Jurkat, Clone E6-1 (cell line): Measurements from ENCODE around the gene GNL1.
"Not testable (repeated sequence)": the region's sequence is repeated elsewhere in the genome, so short reads cannot be mapped to it uniquely, and the experiment has no call there.

Experiments used
- DNase-seq: peaks from one replicate; pipeline ENCODE4 v3.0.0-alpha.2; 2011; ENCODE audit warnings: low read depth, low spot score
- H3K4me3 ChIP-seq: 2 replicates; pipeline ENCODE4 v1.5.1; 2011; ENCODE audit warnings: mild to moderate bottlenecking, low read length, control low read depth, moderate library complexity

GNL1 gene

GRCh38 chr6:30508890-30509736 is 47.2 kb downstream of the GNL1 start:
- H3K4me3 ChIP-seq: peak overlapping the region; percentile 27
- DNase-seq: peak; percentile 91

GRCh38 chr6:30507849-30508827 is 48.2 kb downstream of the GNL1 start:
- H3K4me3 ChIP-seq: no peak overlapping the region

GRCh38 chr6:30500421-30501355 is 55.6 kb downstream of the GNL1 start:
- no peak overlapping the region for H3K4me3 ChIP-seq
- no peak for DNase-seq

More at GRCh38 chr6:30507849-30508827, 48.2 kb downstream of the GNL1 start:
- no peak for DNase-seq

GRCh38 chr6:30498705-30499104 is 57.6 kb downstream of the GNL1 start:
- not testable (repeated sequence) for H3K4me3 ChIP-seq, DNase-seq

GRCh38 chr6:30497714-30498113 is 58.6 kb downstream of the GNL1 start:
- no peak for DNase-seq

GRCh38 chr6:30497261-30497599 is 59.1 kb downstream of the GNL1 start:
- not testable (repeated sequence) for DNase-seq, H3K4me3 ChIP-seq

More at GRCh38 chr6:30497714-30498113, 58.6 kb downstream of the GNL1 start:
- H3K4me3 ChIP-seq: no peak overlapping the region

- H3K4me3 ChIP-seq: no peak overlapping the region
- no peak for DNase-seq
Measured at GRCh38 chr6:30495993-30496392, 60.3 kb downstream of the GNL1 start.

GRCh38 chr6:30495060-30495459 is 61.2 kb downstream of the GNL1 start:
- H3K4me3 ChIP-seq, DNase-seq: not testable (repeated sequence)

- DNase-seq: no peak
- no peak overlapping the region for H3K4me3 ChIP-seq
Measured at GRCh38 chr6:30494291-30494861, 61.9 kb downstream of the GNL1 start.

- DNase-seq: no peak
- H3K4me3 ChIP-seq: no peak overlapping the region
Measured at GRCh38 chr6:30493643-30494250, 62.5 kb downstream of the GNL1 start.

- no peak for DNase-seq
- no peak overlapping the region for H3K4me3 ChIP-seq
Measured at GRCh38 chr6:30491991-30492952, 64.0 kb downstream of the GNL1 start.
